ENCODE data around the gene ST3GAL2. TPM values are rescaled to one million over a fixed set of nuclear protein-coding genes. Genes with fewer than 3 reads are reported as not detected.
"Not testable (repeated sequence)": the region's sequence is repeated elsewhere in the genome, so short reads cannot be mapped to it uniquely, and the experiment has no call there.

The ST3GAL2 gene
- total RNA-seq, 1 experiment from 2014 or later, result 49.4 TPM

DNA sequence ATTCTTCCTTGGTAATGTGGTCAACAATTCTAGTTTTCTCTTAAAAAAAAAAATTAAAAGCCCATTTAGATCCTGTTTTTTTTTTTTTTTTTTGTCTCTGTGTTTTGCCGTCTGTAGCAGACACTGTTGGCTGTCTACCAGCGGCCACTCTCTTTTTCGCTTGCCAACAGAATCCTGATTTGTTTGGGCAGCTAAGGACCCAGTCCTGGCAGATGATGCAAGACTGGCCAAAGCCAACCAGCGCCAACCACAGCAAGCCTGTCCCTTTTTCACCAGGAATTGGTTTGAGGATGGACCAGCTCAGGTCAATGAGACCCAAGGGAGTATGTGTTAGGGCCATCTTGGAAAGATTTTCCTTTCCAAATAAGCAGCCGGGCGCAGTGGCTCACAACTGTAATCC is 28.2 kb downstream of the ST3GAL2 start:
- ATAC-seq (no peak), DNase-seq (ENCODE audit: low spot score) (no peak)
- H3K27me3 Mint-ChIP-seq (ENCODE audit: low read depth), result no peaks in the 10 kb centered on the region
- H3K4me3 Mint-ChIP-seq, result no peak overlapping the region
- peaks cover 20% of the 10 kb centered on the region for H3K4me1 Mint-ChIP-seq
- no peak overlapping the region for H3K27ac Mint-ChIP-seq
- no peaks in the 10 kb centered on the region for H3K9me3 Mint-ChIP-seq
- POLR2A ChIA-PET, result no interaction called here
- no peak for TF ChIP-seq ESRRA (CRISPR knock-in tag; IDR thresholded peaks at IDR 0.05; ENCODE audit: borderline replicate concordance)
- TF ChIP-seq NR2C2 (CRISPR knock-in tag; IDR thresholded peaks at IDR 0.05), result no peak
- no peak for TF ChIP-seq ZNF121 (CRISPR knock-in tag; IDR thresholded peaks at IDR 0.05)
- TF ChIP-seq, protein P1, sequence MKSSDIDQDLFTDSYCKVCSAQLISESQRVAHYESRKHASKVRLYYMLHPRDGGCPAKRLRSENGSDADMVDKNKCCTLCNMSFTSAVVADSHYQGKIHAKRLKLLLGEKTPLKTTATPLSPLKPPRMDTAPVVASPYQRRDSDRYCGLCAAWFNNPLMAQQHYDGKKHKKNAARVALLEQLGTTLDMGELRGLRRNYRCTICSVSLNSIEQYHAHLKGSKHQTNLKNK (CRISPR knock-in tag; IDR thresholded peaks at IDR 0.05), result no peak
- no peak for TF ChIP-seq SMAD4 (CRISPR knock-in tag; IDR thresholded peaks at IDR 0.05)
- TF ChIP-seq, protein P2, sequence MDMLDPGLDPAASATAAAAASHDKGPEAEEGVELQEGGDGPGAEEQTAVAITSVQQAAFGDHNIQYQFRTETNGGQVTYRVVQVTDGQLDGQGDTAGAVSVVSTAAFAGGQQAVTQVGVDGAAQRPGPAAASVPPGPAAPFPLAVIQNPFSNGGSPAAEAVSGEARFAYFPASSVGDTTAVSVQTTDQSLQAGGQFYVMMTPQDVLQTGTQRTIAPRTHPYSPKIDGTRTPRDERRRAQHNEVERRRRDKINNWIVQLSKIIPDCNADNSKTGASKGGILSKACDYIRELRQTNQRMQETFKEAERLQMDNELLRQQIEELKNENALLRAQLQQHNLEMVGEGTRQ (CRISPR knock-in tag; IDR thresholded peaks at IDR 0.05), result no peak
- no peak for TF ChIP-seq TEAD1 (CRISPR knock-in tag; IDR thresholded peaks at IDR 0.05)
- TF ChIP-seq, protein P3, sequence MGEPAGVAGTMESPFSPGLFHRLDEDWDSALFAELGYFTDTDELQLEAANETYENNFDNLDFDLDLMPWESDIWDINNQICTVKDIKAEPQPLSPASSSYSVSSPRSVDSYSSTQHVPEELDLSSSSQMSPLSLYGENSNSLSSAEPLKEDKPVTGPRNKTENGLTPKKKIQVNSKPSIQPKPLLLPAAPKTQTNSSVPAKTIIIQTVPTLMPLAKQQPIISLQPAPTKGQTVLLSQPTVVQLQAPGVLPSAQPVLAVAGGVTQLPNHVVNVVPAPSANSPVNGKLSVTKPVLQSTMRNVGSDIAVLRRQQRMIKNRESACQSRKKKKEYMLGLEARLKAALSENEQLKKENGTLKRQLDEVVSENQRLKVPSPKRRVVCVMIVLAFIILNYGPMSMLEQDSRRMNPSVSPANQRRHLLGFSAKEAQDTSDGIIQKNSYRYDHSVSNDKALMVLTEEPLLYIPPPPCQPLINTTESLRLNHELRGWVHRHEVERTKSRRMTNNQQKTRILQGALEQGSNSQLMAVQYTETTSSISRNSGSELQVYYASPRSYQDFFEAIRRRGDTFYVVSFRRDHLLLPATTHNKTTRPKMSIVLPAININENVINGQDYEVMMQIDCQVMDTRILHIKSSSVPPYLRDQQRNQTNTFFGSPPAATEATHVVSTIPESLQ (CRISPR knock-in tag; IDR thresholded peaks at IDR 0.05), result no peak
- TF ChIP-seq FOXK1 (CRISPR knock-in tag; IDR thresholded peaks at IDR 0.05), result no peak
- TF ChIP-seq GRHL2 (CRISPR knock-in tag; IDR thresholded peaks at IDR 0.05; ENCODE audit: insufficient replicate concordance, severe bottlenecking), result no peak
- peaks cover 8% of the 10 kb centered on the region for H3K36me3 Mint-ChIP-seq
- CTCF ChIA-PET, result interaction anchor here (0.7 to 1.3 kb wide), 2 partner anchors 45 to 60 kb away, joined by 3 to 5 read pairs; no protein-coding TSS in a partner anchor

DNA sequence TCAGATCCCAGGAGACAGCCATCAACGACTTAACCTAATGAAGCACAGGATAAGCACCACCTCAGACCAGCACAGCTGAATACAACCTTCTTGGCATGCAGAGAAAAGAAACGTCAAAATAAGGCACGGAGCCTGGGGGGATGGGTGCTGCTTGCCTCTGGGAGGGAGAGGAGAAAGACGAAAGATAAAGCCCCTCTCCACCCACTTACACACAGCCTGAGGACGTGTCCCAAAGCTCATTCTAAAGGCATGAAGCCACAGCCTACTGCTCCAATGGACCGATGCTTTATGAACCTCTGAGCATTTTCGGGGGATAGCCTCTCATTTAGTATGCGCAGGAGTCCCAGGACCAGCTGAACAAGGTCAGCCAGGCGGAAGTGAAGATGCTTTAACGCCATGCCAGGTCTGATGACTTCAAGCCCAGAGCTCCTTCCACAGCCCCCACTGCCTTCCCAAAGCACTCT is 31.1 kb downstream of the ST3GAL2 start:
- DNase-seq (ENCODE audit: low spot score) (no peak), ATAC-seq (peak; percentile 38)
- Mint-ChIP-seq H3K27ac (peak overlapping the region; percentile 46), H3K4me3 (no peak overlapping the region), H3K9me3 (no peaks in the 10 kb centered on the region), H3K36me3 (peaks cover 21% of the 10 kb centered on the region), H3K27me3 (ENCODE audit: low read depth) (no peaks in the 10 kb centered on the region), H3K4me1 (peaks cover 26% of the 10 kb centered on the region)
- ChIA-PET CTCF (interaction anchor here (0.6 to 2.2 kb wide), 6 partner anchors 10 to 63 kb away, joined by 3 to 16 read pairs (median 5); partner anchors contain the start of gene FCSK), POLR2A (interaction anchor here (0.9 to 1.1 kb wide), 2 partner anchors 9 to 15 kb away, joined by 3 read pairs; no protein-coding TSS in a partner anchor)
- TF ChIP-seq, protein P4, sequence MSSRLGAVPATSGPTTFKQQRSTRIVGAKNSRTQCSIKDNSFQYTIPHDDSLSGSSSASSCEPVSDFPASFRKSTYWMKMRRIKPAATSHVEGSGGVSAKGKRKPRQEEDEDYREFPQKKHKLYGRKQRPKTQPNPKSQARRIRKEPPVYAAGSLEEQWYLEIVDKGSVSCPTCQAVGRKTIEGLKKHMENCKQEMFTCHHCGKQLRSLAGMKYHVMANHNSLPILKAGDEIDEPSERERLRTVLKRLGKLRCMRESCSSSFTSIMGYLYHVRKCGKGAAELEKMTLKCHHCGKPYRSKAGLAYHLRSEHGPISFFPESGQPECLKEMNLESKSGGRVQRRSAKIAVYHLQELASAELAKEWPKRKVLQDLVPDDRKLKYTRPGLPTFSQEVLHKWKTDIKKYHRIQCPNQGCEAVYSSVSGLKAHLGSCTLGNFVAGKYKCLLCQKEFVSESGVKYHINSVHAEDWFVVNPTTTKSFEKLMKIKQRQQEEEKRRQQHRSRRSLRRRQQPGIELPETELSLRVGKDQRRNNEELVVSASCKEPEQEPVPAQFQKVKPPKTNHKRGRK (CRISPR knock-in tag; IDR thresholded peaks at IDR 0.05; ENCODE audit: borderline replicate concordance), result no peak
- no peak for TF ChIP-seq ZNF396 (CRISPR knock-in tag; IDR thresholded peaks at IDR 0.05; ENCODE audit: borderline replicate concordance)
- TF ChIP-seq, protein P5, sequence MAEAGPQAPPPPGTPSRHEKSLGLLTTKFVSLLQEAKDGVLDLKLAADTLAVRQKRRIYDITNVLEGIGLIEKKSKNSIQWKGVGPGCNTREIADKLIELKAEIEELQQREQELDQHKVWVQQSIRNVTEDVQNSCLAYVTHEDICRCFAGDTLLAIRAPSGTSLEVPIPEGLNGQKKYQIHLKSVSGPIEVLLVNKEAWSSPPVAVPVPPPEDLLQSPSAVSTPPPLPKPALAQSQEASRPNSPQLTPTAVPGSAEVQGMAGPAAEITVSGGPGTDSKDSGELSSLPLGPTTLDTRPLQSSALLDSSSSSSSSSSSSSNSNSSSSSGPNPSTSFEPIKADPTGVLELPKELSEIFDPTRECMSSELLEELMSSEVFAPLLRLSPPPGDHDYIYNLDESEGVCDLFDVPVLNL (CRISPR knock-in tag; IDR thresholded peaks at IDR 0.05; ENCODE audit: borderline replicate concordance, low read depth), result no peak
- TF ChIP-seq, protein P6, sequence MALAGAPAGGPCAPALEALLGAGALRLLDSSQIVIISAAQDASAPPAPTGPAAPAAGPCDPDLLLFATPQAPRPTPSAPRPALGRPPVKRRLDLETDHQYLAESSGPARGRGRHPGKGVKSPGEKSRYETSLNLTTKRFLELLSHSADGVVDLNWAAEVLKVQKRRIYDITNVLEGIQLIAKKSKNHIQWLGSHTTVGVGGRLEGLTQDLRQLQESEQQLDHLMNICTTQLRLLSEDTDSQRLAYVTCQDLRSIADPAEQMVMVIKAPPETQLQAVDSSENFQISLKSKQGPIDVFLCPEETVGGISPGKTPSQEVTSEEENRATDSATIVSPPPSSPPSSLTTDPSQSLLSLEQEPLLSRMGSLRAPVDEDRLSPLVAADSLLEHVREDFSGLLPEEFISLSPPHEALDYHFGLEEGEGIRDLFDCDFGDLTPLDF (CRISPR knock-in tag; IDR thresholded peaks at IDR 0.05), result no peak

DNA sequence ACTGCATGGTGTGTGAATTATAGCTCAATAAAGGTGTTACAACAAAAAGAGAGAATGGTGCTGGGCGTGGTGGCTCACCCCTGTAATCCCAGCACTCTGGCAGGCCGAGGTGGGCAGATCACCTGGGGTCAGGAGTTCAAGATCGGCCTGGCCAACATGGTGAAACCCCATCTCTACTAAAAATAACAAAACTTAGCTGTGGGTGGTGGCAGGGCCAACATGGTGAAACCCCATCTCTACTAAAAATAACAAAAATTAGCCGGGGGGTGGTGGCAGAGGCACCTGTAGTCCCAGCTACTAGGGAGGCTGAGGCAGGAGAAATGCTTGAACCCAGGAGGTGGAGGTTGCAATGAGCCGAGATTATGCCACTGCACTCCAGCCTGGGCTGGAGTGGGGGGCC is 32.8 kb downstream of the ST3GAL2 start:
- POLR2A ChIA-PET; H3K4me3 Mint-ChIP-seq; CTCF ChIA-PET; ATAC-seq; DNase-seq (ENCODE audit: low spot score); H3K27me3 Mint-ChIP-seq (ENCODE audit: low read depth); H3K27ac Mint-ChIP-seq; H3K9me3 Mint-ChIP-seq: not testable (repeated sequence)
- peaks cover 31% of the 10 kb centered on the region for H3K4me1 Mint-ChIP-seq
- H3K36me3 Mint-ChIP-seq, result peaks cover 16% of the 10 kb centered on the region

Measured in WTC11 (cell line).